Measurements from ENCODE around the gene MMADHC.

The MMADHC gene

GRCh38 chr2:149587220-149587949 is at the start of gene MMADHC:
Gene MMADHC, minus strand, starts transcription at chr2:149587775. Its CDS starts 678 bp downstream, at chr2:149587097.
- DNase-seq, result peak; percentile 86 to 93

- no peak for DNase-seq
Observed at GRCh38 chr2:149634103-149634502, 46.5 kb upstream of the MMADHC start.

GRCh38 chr2:149630445-149630844 is 42.9 kb upstream of the MMADHC start:
- DNase-seq, result no peak

GRCh38 chr2:149629026-149629425 is 41.5 kb upstream of the MMADHC start:
- DNase-seq, result no peak

- DNase-seq, result no peak
Observed at GRCh38 chr2:149627111-149627801, 39.7 kb upstream of the MMADHC start.

- no peak for DNase-seq
Observed at GRCh38 chr2:149625671-149626070, 38.1 kb upstream of the MMADHC start.

- DNase-seq, result no peak
Observed at GRCh38 chr2:149625271-149625670, 37.7 kb upstream of the MMADHC start.

GRCh38 chr2:149622343-149622742 is 34.8 kb upstream of the MMADHC start:
- DNase-seq, result no peak

GRCh38 chr2:149617476-149617875 is 29.9 kb upstream of the MMADHC start:
- DNase-seq, result no peak

GRCh38 chr2:149616681-149617456 is 29.3 kb upstream of the MMADHC start:
- no peak for DNase-seq

- DNase-seq, result no peak
Observed at GRCh38 chr2:149613704-149614103, 26.1 kb upstream of the MMADHC start.

GRCh38 chr2:149612122-149612521 is 24.5 kb upstream of the MMADHC start:
- DNase-seq, result no peak

GRCh38 chr2:149611100-149611820 is 23.7 kb upstream of the MMADHC start:
- no peak for DNase-seq

GRCh38 chr2:149606251-149606811 is 18.8 kb upstream of the MMADHC start:
- no peak for DNase-seq

GRCh38 chr2:149603248-149603647 is 15.7 kb upstream of the MMADHC start:
- no peak for DNase-seq

- DNase-seq, result peak in 1 of 2 experiments; percentile 11
Observed at GRCh38 chr2:149601141-149601796, 13.7 kb upstream of the MMADHC start.

- DNase-seq, result peak; percentile 61 to 75
Observed at GRCh38 chr2:149597668-149598326, 10.2 kb upstream of the MMADHC start.

GRCh38 chr2:149597050-149597667 is 9.6 kb upstream of the MMADHC start:
- no peak for DNase-seq

GRCh38 chr2:149596471-149596870 is 8.9 kb upstream of the MMADHC start:
- DNase-seq, result no peak

- DNase-seq, result no peak
Observed at GRCh38 chr2:149595056-149595963, 7.7 kb upstream of the MMADHC start.

Data from AML-193 (cell line).